ENCODE data around the gene CYLC2. TPM values are rescaled to one million over a fixed set of nuclear protein-coding genes. Genes with fewer than 3 reads are reported as not detected.

Gene CYLC2
- total RNA-seq, result not detected in 2 replicates

GRCh38 chr9:102995033-102995432, at the start of gene CYLC2:
Gene CYLC2, plus strand, starts transcription at chr9:102995333. Its CDS starts 48 bp downstream, at chr9:102995381.

Small RNA genes lying within 50 kb of the gene (small RNA-seq; reads per million reads assigned to genes)
- gene AL589823.1, result not detected
